ENCODE measurements around the gene CBARP. TPM values are rescaled to one million over a fixed set of nuclear protein-coding genes. Genes with fewer than 3 reads are reported as not detected.
A peak's percentile ranks its signal among the peaks of the same experiment; 100 is the strongest.

The CBARP gene
- total and polyA plus RNA-seq, 2 of the 13 experiments (the other 11 are each of a cell fraction or from before 2014, with no cell fraction given) = 1.2 to 1.4 TPM

DNA sequence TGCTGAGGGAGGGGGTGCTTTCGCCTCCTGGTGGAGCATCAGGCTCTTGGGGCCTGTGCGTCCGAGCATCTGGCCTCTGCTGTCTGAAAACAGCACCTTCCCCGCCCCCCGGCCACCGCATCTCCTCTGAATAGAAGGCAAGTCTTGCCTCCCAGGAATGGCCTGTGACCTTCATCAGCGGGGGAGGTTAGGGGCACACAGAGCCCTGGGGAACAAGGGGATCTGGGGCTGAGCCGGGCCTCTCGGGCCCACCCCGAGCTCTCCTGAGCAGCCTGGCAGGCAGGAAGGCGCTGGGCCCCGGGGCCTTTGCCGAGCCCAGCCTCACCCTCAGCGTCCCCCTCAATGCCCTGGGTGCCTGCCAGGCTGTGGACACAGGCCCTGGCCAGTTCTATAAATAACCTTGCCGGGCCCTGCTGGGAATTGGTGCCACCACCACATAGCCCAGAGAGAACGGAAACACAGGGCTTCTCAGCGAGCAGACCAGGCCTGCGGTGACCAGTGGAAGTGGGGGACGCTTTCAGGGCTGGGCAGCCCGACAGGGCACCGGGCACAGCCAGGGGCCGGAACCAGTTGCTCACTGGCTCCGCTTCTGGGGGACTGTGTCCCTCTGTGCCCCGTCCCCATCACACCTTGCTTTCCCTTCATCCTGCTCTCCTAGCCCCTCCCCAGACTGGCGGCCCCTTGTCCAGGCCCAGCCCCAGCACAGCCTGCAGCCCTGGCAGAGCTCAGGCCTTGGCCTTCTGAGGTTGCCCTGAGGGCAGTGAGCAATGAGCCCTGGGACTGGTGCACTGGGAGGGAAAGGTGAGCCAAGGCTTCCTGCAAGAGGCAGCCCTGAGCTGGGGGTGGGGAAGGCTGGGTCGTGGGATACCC is 22.7 kb downstream of the CBARP start:
- TF ChIP-seq AGO2 (optimal IDR thresholded peaks at IDR 0.05; ENCODE audit: low read depth, low read length) = peak; percentile 20
- TF ChIP-seq, protein P1, sequence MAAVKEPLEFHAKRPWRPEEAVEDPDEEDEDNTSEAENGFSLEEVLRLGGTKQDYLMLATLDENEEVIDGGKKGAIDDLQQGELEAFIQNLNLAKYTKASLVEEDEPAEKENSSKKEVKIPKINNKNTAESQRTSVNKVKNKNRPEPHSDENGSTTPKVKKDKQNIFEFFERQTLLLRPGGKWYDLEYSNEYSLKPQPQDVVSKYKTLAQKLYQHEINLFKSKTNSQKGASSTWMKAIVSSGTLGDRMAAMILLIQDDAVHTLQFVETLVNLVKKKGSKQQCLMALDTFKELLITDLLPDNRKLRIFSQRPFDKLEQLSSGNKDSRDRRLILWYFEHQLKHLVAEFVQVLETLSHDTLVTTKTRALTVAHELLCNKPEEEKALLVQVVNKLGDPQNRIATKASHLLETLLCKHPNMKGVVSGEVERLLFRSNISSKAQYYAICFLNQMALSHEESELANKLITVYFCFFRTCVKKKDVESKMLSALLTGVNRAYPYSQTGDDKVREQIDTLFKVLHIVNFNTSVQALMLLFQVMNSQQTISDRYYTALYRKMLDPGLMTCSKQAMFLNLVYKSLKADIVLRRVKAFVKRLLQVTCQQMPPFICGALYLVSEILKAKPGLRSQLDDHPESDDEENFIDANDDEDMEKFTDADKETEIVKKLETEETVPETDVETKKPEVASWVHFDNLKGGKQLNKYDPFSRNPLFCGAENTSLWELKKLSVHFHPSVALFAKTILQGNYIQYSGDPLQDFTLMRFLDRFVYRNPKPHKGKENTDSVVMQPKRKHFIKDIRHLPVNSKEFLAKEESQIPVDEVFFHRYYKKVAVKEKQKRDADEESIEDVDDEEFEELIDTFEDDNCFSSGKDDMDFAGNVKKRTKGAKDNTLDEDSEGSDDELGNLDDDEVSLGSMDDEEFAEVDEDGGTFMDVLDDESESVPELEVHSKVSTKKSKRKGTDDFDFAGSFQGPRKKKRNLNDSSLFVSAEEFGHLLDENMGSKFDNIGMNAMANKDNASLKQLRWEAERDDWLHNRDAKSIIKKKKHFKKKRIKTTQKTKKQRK (IDR thresholded peaks at IDR 0.05; ENCODE audit: low read length) = no peak
- Histone ChIP-seq H3K27me3 (ENCODE audit: control insufficient read depth in 1 of 2, insufficient read depth in 2 of 2, low read length in 2 of 2) (no peaks in the 10 kb centered on the region), H3K9ac (ENCODE audit: insufficient read depth, low read depth, low read length) (no peak overlapping the region), H3K4me2 (ENCODE audit: low read depth, low read length) (no peak overlapping the region), H3K4me1 (ENCODE audit: insufficient read depth, low read length) (peaks cover 42% of the 10 kb centered on the region), H3K79me2 (ENCODE audit: insufficient read depth, low read length) (peaks cover 80% of the 10 kb centered on the region), H3K36me3 (replicated peaks in 1 of 2; ENCODE audit: control insufficient read depth in 1 of 2, insufficient read depth in 2 of 2, low read length in 2 of 2) (peaks cover 11 to 29% of the 10 kb centered on the region in 2 experiments; a peak in 4 of 5 replicates), H3K4me3 (replicated peaks in 1 of 3; ENCODE audit: insufficient read depth in 1 of 3, low read depth in 2 of 3, low read length in 3 of 3) (no peak overlapping the region), H2AFZ (ENCODE audit: low read length) (no peak overlapping the region), H3K27ac (ENCODE audit: extremely low read length, insufficient read depth, low read length) (no peak overlapping the region), H3K9me3 (ENCODE audit: low read length) (no peaks in the 10 kb centered on the region), H4K20me1 (ENCODE audit: insufficient read depth, low read length) (peaks cover 48% of the 10 kb centered on the region)
- in situ Hi-C loops (cut with HindIII; ENCODE audit: extremely low pct_ligation_motif_present, low pct_unique_long_range_greater_than_20kb) (no loop called here), intact Hi-C loops (cut with micrococcal nuclease; ENCODE audit: unreplicated experiment) (no loop called here)
- ATAC-seq (no peak), FAIRE-seq (no peak), DNase-seq (ENCODE audit: low spot score) (no peak)
- no TSS peak for BruUV-seq (replicated peaks)
- WGBS (ENCODE audit: low lambda C conversion rate) = 98% methylated on average over 5 of the region's 26 CpGs
- POLR2A ChIA-PET = no interaction called here
- CTCF ChIA-PET (ENCODE audit: low intra/inter-chr PET ratio, low total read pairs) = no interaction called here
